GM19395 (cell line): ENCODE measurements around the gene RPS3.

Experiments used
- ATAC-seq: cut with Tn5 transposase; IDR thresholded peaks from one replicate; pipeline ENCODE4 v1.9.1; 2021; ENCODE audit warnings: mild to moderate bottlenecking, moderate library complexity; ENCODE audit not compliant: unreplicated experiment

The RPS3 gene

DNA sequence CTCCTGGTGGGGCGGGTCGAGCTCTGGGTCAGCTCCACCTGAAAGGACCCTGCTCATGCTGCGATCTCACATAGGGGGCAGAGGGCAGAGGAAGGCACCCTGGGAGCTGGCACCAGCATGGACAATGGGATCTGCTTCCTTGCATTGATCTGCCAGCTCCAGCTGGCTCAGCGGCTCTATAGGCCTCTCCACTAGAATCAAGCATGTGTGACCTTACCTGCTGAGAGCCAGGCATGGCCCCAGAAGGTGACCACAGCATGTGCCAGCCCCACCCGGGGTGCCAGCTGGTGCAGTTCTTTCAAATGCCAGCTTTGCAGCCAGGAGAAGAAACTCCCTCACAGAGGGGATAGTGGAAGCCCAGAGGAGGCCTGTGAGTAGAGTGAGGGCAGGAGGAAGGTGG lies 55.7 kb downstream of the RPS3 start:
- no peak for ATAC-seq
